ENCODE measurements around the gene WFDC9.
"Not testable (repeated sequence)": the region's sequence is repeated elsewhere in the genome, so short reads cannot be mapped to it uniquely, and the experiment has no call there.

The WFDC9 gene

GRCh38 chr20:45576995-45577394, 54.1 kb downstream of the WFDC9 start:
- H3K4me3 Mint-ChIP-seq: no peak overlapping the region
- no peak overlapping the region for H3K27ac Mint-ChIP-seq
- H3K9me3 Mint-ChIP-seq (ENCODE audit: low read depth): no peaks in the 10 kb centered on the region
- no peaks in the 10 kb centered on the region for H3K4me1 Mint-ChIP-seq (ENCODE audit: low read depth)
- no peaks in the 10 kb centered on the region for H3K36me3 Mint-ChIP-seq
- peaks cover 2% of the 10 kb centered on the region for H3K27me3 Mint-ChIP-seq

GRCh38 chr20:45575931-45576330, 55.2 kb downstream of the WFDC9 start:
- Mint-ChIP-seq H3K9me3 (ENCODE audit: low read depth) (no peaks in the 10 kb centered on the region), H3K27me3 (peaks cover 2% of the 10 kb centered on the region), H3K4me3 (no peak overlapping the region), H3K36me3 (no peaks in the 10 kb centered on the region), H3K4me1 (ENCODE audit: low read depth) (no peaks in the 10 kb centered on the region), H3K27ac (no peak overlapping the region)

GRCh38 chr20:45569650-45570049, 61.4 kb downstream of the WFDC9 start:
- H3K36me3 Mint-ChIP-seq; H3K9me3 Mint-ChIP-seq (ENCODE audit: low read depth); H3K4me3 Mint-ChIP-seq; H3K27ac Mint-ChIP-seq; H3K27me3 Mint-ChIP-seq; H3K4me1 Mint-ChIP-seq (ENCODE audit: low read depth): not testable (repeated sequence)

- no peak overlapping the region for H3K4me3 Mint-ChIP-seq
- no peaks in the 10 kb centered on the region for H3K36me3 Mint-ChIP-seq
- peaks cover 13% of the 10 kb centered on the region for H3K27me3 Mint-ChIP-seq
- no peaks in the 10 kb centered on the region for H3K9me3 Mint-ChIP-seq (ENCODE audit: low read depth)
- H3K27ac Mint-ChIP-seq: no peak overlapping the region
- H3K4me1 Mint-ChIP-seq (ENCODE audit: low read depth): no peaks in the 10 kb centered on the region
Observed at GRCh38 chr20:45564760-45565276, 66.3 kb downstream of the WFDC9 start.
